Activated B cell treated with CpG ODN at 0.5 μM for 24 hours (primary cell): Measurements from ENCODE around the gene DISC1. TPM values are rescaled to one million over a fixed set of nuclear protein-coding genes. Genes with fewer than 3 reads are reported as not detected.

Source experiments
- ATAC-seq: fragments of 200-7000 bp; cut with Tn5 transposase; one replicate; pipeline ENCODE4 v1.10.0; 2021; ENCODE audit warnings: low read depth, mild to moderate bottlenecking, moderate library complexity
- CTCF ChIA-PET: fragments of 350-600 bp; sonication (Branson Sonifier 250); formaldehyde crosslinking; loops from one replicate; lab custom pipeline; 2021; ENCODE audit warnings: antibody characterized with exemption; lab: Charles Lee
- POLR2A ChIA-PET: fragments of 350-600 bp; sonication (Branson Sonifier 250); formaldehyde crosslinking; loops from one replicate; lab custom pipeline; 2021; ENCODE audit warnings: antibody characterized with exemption; lab: Charles Lee
- DNase-seq: peaks from one replicate; pipeline ENCODE4 v3.0.0; 2022
- H3K27ac Mint-ChIP-seq: one replicate; pipeline ENCODE4 v1.8.0; 2020; ENCODE audit warnings: mixed read lengths
- H3K27me3 Mint-ChIP-seq: one replicate; pipeline ENCODE4 v1.8.0; 2021; ENCODE audit warnings: mixed read lengths
- H3K36me3 Mint-ChIP-seq: one replicate; pipeline ENCODE4 v1.8.0; 2021; ENCODE audit warnings: low read depth, mixed read lengths
- H3K4me1 Mint-ChIP-seq: one replicate; pipeline ENCODE4 v1.8.0; 2021; ENCODE audit warnings: mixed read lengths
- H3K4me3 Mint-ChIP-seq: one replicate; pipeline ENCODE4 v1.8.0; 2020; ENCODE audit warnings: mild to moderate bottlenecking, mixed read lengths
- H3K9me3 Mint-ChIP-seq: one replicate; pipeline ENCODE4 v1.8.0; 2020; ENCODE audit warnings: mixed read lengths
- CTCF ChIP-seq: fragments of 200-600 bp; IDR thresholded peaks from one replicate; pipeline ENCODE4 v1.8.0; 2022; ENCODE audit warnings: antibody characterized with exemption, mild to moderate bottlenecking
- intact Hi-C: fragments of 100-400 bp; cut with micrococcal nuclease; formaldehyde crosslinking; loops from one replicate; pipeline ENCODE4 v1.15.1; 2024
- total RNA-seq: library from RNA; stranded (reverse); gene quantifications from 2 replicates; pipeline ENCODE4 v1.2.3, GENCODE V29; 2022

The DISC1 gene
- total RNA-seq, 1 donor from 2014 or later: 2.4 TPM

GRCh38 chr1:232057217-232057895 is 430.8 kb downstream of the DISC1 start:
- Mint-ChIP-seq H3K4me1 (no peaks in the 10 kb centered on the region), H3K27me3 (peaks cover 3% of the 10 kb centered on the region), H3K4me3 (no peak overlapping the region), H3K9me3 (no peaks in the 10 kb centered on the region), H3K27ac (no peak overlapping the region), H3K36me3 (no peaks in the 10 kb centered on the region)
- ATAC-seq (no peak), DNase-seq (no peak)
- ChIA-PET CTCF (no interaction called here), POLR2A (no interaction called here)
- no peak for TF ChIP-seq CTCF
- intact Hi-C loops: no loop called here

- Mint-ChIP-seq H3K36me3 (no peaks in the 10 kb centered on the region), H3K27me3 (peaks cover 3% of the 10 kb centered on the region), H3K9me3 (no peaks in the 10 kb centered on the region), H3K4me3 (no peak overlapping the region), H3K4me1 (no peaks in the 10 kb centered on the region), H3K27ac (no peak overlapping the region)
- DNase-seq: no peak
- POLR2A ChIA-PET: no interaction called here
- intact Hi-C loops: no loop called here
- no peak for TF ChIP-seq CTCF
- CTCF ChIA-PET: no interaction called here
- ATAC-seq: no peak
These were observed 431.3 kb downstream of the DISC1 start for GRCh38 chr1:232057896-232058274.

GRCh38 chr1:232059726-232060374 is 433.3 kb downstream of the DISC1 start:
- DNase-seq (no peak), ATAC-seq (no peak)
- POLR2A ChIA-PET: no interaction called here
- Mint-ChIP-seq H3K4me3 (no peak overlapping the region), H3K9me3 (no peaks in the 10 kb centered on the region), H3K27ac (no peak overlapping the region), H3K4me1 (no peaks in the 10 kb centered on the region), H3K36me3 (no peaks in the 10 kb centered on the region), H3K27me3 (peaks cover 3% of the 10 kb centered on the region)
- intact Hi-C loops: no loop called here
- CTCF ChIA-PET: no interaction called here
- no peak for TF ChIP-seq CTCF

- Mint-ChIP-seq H3K27ac (no peak overlapping the region), H3K4me3 (no peak overlapping the region), H3K36me3 (no peaks in the 10 kb centered on the region), H3K27me3 (peaks cover 3% of the 10 kb centered on the region), H3K9me3 (no peaks in the 10 kb centered on the region), H3K4me1 (no peaks in the 10 kb centered on the region)
- ATAC-seq: no peak
- no peak for TF ChIP-seq CTCF
- DNase-seq: no peak
- ChIA-PET CTCF (no interaction called here), POLR2A (no interaction called here)
- intact Hi-C loops: no loop called here
These were observed 436.4 kb downstream of the DISC1 start for GRCh38 chr1:232062967-232063366.

- DNase-seq (no peak), ATAC-seq (no peak)
- ChIA-PET CTCF (no interaction called here), POLR2A (no interaction called here)
- no peak for TF ChIP-seq CTCF
- intact Hi-C loops: no loop called here
- H3K27me3 Mint-ChIP-seq: no peaks in the 10 kb centered on the region
- no peaks in the 10 kb centered on the region for H3K9me3 Mint-ChIP-seq
- no peaks in the 10 kb centered on the region for H3K36me3 Mint-ChIP-seq
- H3K4me3 Mint-ChIP-seq: no peak overlapping the region
- H3K4me1 Mint-ChIP-seq: no peaks in the 10 kb centered on the region
- H3K27ac Mint-ChIP-seq: no peak overlapping the region
These were observed 439.9 kb downstream of the DISC1 start for GRCh38 chr1:232066521-232066920.
